Kidney tubule cell (primary cell): ENCODE results near the gene FZD10.

Experiments
- DNase-seq: peaks from one replicate; pipeline ENCODE4 v3.0.0-alpha.2; 2018; ENCODE audit warnings: low spot score

The FZD10 gene

GRCh38 chr12:130205495-130205894, 43.2 kb downstream of the FZD10 start:
- DNase-seq: no peak

DNA sequence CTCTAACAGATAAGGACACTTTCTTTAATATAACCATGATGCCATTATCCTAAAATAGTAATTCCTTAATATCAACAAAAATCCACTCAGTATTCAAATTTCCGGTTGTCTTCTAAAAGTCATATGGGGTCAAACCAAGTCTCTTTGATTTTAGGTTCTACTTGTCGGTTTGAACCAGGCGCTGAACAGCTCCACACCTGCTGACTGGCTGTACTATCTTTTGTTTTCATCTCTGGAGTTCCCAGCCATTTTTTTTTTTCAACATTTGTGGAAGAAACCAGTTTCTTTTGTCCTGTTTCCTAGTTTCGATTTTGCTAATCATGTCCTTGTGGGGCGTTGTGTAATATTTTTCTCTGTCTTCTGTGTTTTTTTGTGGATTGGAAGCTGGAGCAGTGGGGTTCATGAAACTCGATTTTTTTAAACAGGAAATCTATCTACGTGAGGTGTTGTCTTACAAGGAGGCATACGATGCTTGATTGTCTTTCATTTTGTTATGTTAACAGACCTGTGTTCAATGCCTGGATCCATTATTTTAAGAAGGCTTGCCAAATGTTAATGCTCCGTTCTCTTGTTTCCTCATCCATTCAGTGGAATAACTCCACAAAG, 50.2 kb downstream of the FZD10 start:
- no peak for DNase-seq

DNA sequence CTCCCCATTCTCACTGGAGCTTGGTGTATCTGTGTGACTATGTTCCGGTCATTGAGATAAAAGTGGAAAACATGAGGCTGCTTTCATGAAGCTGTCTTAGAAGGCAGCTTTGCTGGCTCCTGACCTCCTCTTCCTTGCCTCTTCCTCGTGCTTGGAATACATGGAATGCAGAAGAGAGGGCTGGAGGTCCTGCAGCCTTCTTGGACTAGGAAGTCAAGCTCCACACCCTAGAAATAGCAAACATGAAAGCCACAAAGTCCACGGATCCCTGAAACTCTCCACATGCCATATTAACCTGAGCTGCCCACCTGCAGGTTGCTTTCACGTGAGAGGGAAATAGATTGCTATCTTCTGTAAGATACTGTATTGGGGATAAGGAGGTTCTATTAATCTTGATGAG, 51.0 kb downstream of the FZD10 start:
- no peak for DNase-seq

GRCh38 chr12:130214686-130215395, 52.6 kb downstream of the FZD10 start:
- no peak for DNase-seq
